ENCODE results near the gene SMAD7. TPM values are rescaled to one million over a fixed set of nuclear protein-coding genes. Genes with fewer than 3 reads are reported as not detected.

Gene SMAD7
- total RNA-seq, 1 donor from 2014 or later, result 13.8 TPM

DNA sequence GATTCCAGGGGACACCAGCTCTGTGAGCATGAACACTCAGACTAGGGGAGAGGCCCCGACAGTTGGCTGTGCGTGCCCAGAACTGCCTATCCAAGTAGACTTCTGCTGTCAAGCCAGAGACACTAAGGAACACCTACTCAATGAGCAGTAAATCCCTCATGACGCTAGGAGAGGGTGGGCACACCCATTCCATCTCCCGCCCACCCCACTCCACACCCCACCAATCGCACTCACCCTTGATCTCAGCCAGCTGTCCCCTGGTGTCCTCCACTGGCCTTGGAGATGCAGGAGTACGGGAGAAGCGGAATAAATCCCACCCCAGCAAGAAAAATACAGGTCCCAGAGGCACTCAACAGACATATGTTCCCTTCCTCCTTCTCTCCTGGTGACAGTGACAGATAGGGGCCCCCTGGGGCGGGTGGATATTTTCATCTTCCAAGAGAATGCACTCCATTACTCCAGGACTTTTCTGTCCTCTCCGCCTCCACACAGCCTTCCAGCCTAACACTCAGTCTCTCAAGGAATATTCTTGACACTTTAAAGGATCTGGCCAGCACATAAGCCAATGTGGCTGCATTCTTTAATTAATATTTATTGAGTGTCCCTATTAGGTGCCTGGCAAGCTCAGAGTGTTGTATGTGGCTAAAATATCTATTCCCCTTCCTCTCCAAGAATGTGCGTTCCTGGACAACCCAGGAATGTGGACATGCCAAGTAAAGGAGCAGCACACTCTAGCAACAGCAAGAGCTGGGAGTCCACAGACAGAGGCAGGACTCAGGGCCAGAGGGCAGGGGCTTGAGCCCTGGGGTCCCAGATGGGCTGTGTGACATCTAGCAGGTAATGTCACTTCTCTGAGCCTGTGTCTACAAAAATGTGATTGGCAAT is 13.1 kb upstream of the SMAD7 start:
- DNase-seq, result no peak
- peak; percentile 14 for ATAC-seq
- intact Hi-C loops (cut with micrococcal nuclease), result no loop called here

DNA sequence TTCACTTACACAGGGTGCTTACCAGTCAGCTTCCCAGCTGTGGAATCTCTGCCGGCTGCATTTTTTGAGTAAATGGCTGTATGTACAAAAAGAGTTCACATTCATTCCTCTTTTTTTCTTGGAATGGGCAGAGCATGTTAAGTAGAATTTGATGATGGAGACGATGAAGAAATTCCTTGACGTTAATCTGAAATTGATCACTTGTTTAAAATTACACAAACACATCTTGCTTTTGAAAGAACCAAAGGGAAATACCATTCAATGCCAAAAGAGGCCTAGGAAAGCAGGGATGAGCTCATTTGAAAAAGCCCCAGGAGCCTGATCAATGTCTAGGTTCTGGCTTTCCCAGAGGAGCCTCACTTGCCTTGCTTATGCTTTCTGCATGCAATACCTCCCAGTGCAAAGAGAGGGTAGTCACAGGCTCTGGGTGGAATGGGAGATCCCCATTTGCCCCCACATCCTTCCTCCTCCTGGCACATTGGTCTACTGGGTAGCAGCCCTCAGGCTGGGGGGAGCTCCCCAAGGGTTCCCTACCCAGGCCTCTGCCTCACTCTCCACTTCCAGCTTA is 12.3 kb upstream of the SMAD7 start:
- DNase-seq (no peak), ATAC-seq (no peak)
- intact Hi-C loops (cut with micrococcal nuclease), result no loop called here

DNA sequence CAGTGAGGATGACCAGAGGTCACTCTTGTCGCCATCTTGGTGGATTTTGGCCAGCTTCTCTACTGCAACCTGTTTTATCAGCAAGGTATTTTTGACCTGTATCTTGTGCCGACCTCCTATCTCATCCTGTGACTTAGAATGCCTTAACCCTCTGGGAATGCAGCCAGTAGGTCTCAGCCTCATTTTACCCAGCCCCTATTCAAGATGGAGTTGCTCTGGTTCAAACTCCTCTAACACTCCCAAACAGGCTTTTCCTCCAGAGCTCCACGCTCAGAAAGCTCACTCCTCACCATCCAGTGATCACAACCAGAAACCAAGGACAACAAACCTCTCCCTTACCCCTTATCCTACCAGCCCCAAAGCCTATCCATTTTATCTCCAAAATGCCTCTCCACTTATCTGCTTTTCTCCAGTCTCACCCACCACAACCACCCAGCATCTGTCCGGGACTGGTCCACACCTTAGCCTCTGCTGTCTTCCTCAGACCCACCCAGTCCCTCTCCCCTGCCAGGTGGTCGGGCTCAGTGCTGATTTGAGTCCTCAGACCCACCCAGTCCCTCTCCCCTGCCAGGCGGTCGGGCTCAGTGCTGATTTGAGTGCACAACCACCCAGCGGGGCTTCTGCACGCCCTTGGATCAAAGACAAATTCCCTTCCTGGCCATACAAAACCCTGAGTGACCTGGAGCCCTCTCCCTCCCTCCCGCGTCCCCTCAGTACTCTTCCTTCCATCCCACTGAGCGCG is 11.7 kb upstream of the SMAD7 start:
- no peak for ATAC-seq
- DNase-seq, result no peak
- intact Hi-C loops (cut with micrococcal nuclease), result no loop called here

DNA sequence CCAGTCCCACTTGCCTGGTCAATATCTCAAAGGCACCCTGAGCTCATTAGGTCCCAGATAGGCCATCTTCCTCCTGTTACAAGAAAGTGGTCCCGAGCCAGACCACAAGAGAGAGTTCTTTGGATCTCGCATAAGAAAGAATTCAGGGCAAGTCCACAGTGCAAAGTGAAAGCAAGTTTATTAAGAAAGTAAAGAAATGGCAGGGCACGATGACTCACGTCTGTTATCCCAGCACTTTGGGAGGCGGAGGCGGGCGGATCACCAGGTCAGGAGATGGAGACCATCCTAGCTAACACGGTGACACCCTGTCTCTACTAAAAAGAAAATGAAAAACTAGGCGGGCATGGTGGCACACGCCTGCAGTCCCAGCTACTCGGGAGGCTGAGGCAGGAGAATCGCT is 10.8 kb upstream of the SMAD7 start:
- intact Hi-C loops (cut with micrococcal nuclease), result no loop called here
- DNase-seq, result no peak
- no peak for ATAC-seq

DNA sequence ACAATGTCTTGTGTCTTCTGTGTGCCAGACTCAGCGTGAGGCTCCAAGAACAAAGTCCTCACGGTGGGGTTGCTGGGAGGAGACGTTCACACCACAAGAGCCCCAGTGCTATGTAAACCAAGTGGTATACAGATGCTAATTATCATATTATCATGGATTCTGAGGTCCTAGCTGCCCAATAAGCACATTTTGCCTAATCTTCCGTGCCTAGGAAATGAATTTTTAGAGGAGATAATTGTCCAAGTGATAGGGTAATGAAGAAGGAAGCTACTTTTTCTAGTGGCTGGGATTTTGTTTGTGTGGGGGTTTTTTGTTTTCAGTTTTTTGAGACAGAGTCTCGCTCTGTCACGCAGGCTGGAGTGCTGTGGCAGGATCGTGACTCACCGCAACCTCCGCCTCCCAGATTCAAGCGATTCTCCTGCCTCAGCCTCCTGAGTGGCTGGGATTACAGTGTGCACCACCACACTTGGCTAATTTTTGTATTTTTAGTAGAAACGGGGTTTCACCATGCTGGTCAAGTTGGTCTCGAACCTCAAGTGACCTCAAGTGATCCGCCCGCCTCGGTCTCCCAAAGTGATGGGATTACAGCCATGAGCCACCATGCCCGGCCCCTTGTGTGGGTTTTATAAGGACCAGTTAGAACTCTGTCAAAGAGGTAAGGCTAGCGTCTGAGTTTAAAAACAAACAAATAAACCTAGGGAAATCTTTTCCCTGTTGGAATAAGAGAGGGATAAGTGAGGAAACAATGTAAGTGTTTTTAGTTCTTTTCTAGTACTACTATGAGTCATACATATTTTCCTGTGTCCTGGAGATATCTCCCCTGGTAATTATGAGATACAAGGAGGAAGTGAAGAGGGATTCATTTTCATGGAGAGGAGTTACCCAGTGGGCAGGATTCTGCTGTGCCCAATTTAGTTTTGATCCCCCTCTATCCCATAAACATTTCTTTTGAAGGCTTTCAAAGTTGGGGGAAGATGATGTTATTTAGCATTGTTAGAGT is 9.5 kb upstream of the SMAD7 start:
- no peak for DNase-seq
- ATAC-seq, result no peak
- intact Hi-C loops (cut with micrococcal nuclease), result no loop called here

DNA sequence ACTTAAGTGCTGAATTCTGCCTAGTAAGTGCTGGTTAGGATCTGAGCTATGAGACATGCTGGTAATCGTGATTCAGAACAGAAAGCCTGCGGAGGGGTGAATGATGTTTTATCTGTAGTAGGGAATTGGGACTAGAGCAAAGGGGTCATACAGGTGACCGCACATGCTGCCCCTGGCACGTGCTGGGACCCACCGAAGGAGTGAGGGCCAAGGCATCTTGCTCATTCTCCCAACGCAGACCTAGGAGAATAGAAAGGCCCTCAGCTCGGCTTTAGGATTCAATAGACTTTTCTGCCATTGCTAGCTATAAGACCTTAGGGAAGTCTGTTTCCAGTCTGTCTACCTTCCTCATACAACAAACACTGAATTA is 8.8 kb upstream of the SMAD7 start:
- no peak for ATAC-seq
- intact Hi-C loops (cut with micrococcal nuclease), result no loop called here
- no peak for DNase-seq

DNA sequence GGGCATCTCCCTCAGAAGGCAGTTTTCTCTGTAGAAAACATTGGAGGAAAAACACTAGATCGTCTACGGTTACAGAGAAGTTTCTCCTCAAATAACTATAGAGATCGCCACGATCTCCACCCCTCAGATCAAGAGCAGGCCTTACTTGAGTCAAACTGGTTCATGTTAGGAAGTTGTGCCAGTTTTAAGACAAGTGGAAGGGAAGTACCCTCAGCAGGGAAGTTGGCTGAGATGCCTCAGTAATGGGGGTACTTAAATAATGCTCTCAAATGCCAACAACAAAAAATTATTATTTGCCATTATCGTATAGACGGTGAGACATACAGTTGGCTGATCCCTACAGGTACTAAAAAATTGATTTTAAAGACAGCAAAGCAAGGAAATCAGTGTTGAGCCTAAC is 8.2 kb upstream of the SMAD7 start:
- ATAC-seq (no peak), DNase-seq (no peak)
- intact Hi-C loops (cut with micrococcal nuclease), result no loop called here

DNA sequence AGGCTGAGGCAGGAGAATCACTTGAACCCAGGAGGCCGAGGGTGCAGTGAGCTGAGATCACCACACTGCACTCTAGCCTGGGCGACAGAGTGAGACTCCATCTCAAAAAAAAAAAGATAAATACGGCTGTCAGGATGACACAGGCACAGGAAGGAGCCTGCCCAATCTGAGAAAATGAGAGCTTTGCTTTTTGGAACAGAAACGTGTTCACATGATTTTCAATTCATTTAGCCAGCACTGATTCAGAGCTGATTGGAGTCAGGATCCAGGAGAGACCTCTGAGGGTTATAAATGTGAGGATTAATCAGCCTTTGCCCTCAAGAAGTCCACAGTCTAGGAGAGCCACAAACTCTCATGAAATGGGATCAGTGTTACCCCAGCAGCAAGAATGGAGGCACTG is 6.9 kb upstream of the SMAD7 start:
- ATAC-seq, result no peak
- intact Hi-C loops (cut with micrococcal nuclease), result no loop called here
- DNase-seq, result no peak

DNA sequence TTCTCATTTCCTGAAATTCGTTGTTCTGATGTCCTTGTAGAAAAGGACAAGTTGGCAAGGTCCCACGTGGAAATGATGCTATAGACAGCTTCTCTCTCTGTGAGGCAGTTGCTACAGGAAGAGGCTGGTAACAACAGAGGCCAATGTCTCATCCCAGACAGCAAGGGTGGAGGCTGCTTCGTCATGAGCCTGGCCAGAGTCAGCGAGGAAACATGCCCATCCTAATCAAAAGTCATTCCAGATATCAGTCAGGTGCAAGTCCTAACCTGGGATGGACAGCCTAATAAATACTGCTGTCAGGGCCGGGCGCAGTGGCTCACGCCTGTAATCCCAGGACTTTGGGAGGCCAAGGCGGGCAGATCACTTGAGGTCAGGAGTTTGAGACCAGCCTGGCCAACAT is 6.4 kb upstream of the SMAD7 start:
- no peak for ATAC-seq
- DNase-seq, result no peak
- intact Hi-C loops (cut with micrococcal nuclease), result no loop called here

DNA sequence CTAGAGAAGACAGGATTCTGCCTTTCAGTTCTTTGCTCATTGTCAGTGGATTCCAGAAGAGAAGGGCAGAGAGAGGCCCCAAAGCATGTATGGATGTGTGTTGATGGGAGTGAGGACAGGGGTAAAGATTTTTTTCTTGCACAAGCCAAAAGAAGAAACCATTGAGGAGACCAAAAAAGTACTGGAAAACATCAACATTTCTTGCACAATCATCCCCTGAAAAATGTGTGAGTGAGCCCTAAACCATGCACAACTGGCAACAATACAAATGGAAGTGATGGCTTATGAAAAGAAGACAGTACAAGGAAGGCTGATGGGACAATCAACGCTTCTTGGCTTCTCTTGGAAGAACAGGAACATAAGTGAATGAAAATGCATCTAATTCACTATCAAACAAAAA is 5.6 kb upstream of the SMAD7 start:
- intact Hi-C loops (cut with micrococcal nuclease), result no loop called here
- DNase-seq, result no peak
- no peak for ATAC-seq

DNA sequence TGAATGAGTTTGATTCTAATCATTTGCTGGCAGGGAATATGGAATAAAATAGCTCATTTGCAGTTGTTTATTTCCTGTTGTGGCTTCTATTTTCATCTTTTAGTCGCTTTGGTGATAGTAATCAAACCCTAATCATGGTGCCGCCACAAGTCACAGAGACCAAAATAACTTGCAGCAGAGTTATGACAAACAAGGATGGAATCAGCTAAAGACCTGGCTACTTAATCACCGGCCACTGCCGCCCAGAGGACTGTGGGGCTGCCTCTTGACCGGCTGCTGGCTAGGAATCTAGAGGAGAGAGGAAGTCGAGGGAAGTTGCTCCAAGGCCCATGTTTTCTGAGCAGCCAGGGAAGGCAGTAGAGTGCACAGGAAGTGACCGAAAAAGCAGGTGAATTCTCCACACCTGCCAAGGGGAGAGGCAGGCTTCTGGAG is 5.1 kb upstream of the SMAD7 start:
- intact Hi-C loops (cut with micrococcal nuclease), result no loop called here
- DNase-seq (no peak), ATAC-seq (peak; percentile 2)

DNA sequence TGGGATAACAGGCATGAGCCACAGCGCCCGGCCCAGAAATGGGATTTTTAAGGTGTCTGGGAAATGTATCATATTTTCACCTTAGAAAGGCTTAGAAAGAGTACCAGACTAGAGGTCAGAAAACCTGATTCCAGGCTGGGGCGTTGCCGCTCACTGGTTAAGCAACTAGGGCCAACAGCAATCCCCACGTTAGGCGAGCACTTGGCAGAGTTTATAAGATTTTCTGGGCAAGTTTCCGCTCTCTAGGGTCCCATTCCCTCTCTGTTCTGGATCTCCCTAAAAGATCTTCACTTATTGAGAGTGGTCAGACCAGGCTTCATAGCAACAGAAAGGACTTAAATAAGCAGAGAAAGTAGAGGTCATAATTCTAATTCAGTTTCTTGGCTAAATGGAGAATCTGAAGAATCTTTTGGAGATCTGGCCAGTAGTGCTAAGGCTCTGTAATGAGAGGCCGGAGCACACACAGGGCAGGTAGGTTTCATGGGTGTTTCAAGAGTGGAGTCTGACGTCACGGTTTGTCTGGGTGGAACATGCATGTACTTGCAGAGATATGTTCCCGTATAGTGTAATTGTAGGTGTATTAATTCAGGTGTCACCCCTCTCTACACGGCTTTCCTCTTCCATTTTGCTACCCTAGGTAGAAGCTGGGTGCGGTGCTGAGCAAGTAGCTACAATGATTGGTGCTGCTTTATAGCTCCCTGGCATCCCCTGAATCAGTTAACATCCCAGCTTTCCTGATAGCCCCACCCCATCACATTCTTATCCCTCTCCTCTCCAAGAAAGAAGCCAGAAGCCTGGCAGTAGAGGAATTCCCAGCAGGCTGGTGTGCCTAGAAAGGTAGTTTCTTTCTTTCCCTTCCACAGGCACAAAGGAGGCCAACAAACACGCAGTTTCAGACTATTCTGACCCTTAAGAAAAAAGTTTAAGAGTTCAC is 4.4 kb upstream of the SMAD7 start:
- intact Hi-C loops (cut with micrococcal nuclease), result no loop called here
- DNase-seq (no peak), ATAC-seq (no peak)

DNA sequence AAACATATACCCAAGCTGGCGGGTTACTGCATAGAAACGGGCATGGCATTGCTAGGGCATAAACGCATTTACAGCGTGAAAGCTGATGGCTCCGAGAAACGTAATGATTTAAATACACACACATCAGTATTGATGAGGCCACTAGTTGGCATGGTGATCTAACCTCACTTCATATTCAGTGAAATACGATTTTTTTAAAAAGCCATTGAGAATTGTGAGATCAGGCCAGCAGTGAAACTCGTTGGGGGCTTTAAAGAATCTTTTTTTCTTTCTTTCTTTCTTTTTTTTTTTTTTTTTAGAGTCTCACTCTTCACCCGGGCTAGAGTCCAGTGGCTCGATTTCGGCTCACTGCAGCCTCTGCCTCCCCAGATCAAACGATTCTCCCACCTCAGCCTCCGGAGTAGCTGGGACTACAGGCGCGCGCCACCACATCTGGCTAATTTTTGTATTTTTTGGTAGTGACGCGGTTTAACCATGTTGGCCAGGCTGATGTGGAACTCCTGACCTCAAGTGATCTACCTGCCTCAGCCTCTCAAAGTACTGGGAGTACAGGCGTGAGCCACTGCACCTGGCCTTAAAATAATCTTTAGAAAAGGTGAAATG is 2.4 kb upstream of the SMAD7 start:
- DNase-seq (no peak), ATAC-seq (no peak)
- intact Hi-C loops (cut with micrococcal nuclease), result no loop called here

DNA sequence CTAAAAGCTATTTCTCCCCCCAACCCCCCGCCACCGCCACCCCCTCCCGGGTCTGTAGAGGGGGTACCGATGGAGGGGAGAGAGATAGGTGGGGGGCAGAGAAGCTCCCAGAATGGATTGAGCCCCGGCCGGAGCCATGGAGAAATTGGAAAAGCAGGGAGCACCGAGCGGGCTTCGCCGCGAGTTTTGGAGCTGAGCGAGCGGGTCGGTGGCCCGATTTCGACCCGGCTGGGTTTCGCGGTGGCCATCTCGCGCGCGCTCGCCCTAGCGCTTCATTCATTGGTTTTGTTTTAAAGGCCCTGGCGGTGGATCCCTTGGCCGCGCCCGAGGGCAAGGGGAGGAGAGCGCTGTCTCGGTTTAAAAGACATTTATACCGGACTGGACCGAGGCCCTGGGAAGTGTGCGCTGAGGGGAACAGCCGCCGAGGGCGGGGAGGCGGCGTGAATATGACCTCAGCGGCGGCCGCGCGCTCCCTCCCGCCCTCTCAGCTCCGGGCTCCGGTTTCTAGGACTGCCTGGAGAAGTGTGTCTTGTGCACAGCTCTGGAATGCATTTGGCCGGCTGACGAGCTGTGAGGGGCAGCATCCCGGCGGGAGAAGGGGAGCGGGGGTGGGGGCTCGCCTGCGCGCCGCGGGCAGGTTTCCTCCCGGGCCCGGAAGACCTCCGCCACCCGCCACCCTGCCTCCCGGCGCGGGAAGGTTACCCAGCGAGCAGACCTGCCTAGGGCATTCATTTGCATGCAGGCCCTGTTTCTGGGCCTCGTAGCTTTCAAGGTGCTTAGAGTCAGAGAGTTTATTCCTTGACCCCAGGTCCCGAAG is 1.7 kb upstream of the SMAD7 start:
- ATAC-seq (peak; percentile 78), DNase-seq (peak; percentile 89)
- intact Hi-C loops (cut with micrococcal nuclease), result no loop called here

DNA sequence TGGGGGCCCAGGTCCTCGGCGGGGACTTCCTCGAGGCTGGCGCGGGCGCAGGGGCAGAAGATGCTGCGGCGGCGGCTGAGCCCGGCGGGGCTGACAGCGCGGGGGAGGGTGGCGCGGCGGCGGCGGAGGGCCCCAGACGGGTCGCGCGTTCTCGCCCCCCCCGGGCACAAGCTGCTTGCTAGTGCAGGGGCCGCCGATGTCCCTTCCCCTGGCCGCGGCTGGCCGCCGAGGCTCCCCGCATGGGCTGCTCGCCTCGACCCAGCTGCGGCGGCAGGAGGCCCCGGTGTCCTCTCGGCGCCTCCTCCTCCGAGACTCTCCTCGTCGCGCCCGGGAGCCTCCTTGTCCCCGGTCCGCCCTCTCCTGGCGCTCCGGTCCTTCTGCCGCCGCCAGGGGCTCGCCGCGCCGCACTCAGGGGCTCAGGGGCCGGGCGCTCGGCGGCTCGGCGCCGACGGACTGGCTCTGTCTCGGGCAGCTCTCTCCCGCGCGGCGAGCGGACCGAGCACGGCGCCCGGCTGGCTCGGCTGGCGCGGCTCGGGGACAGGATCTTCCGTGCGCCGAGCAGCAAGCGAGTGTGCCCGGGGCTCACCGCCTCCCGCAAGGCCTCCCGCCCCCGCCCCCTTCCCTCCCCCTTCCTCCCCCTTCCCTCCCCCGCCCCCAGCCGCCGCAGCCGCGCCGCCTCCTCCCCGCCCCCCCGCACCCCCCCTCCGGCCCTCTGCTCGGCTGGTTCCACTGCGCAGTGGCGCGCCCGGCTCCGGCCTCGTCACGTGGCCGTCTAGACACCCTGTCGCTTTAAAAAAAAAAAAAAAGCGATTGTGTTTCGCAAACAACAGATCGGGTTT is 902 bp upstream of the SMAD7 start:
- ATAC-seq (peak; percentile 77), DNase-seq (peak; percentile 94)
- intact Hi-C loops (cut with micrococcal nuclease), result no loop called here

Data from left ventricle myocardium superior (tissue), 1 donor.